ENCODE data around the gene CASZ1.

CASZ1 gene

DNA sequence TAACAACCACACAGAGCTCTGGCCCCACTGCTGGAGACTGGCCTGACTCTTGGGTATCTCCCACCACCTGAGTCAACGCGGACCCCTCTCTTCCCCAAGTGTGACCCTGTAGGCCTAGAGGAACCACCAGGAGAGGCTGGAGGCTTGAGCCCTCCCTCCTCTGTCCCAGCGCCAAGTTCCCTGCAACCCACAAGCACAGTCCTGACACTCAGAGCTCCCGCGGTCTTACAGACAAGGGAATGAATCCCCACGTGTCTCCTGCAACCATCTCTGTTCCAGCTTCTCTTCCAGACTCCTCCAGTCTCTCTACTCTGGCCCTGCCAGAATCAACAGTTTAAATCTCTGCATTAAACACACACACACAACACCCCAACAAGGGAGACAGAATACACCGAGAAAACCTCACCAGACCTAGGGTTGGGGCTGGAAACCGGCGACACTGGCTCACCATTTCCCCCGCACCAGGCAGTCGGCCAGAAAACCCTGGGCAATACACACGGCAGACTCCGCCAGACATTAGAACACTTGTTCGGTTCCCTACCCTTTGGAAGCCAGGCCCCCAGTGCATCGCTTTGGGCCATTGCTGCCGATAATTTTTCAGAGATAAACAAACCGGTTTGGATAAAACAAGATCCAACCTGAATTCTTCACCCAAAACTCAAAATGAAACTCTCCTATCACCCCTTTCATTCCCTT lies 21.7 kb downstream of the CASZ1 start:
- TF ChIP-seq EGR1 (IDR thresholded peaks at IDR 0.05) = no peak

DNA sequence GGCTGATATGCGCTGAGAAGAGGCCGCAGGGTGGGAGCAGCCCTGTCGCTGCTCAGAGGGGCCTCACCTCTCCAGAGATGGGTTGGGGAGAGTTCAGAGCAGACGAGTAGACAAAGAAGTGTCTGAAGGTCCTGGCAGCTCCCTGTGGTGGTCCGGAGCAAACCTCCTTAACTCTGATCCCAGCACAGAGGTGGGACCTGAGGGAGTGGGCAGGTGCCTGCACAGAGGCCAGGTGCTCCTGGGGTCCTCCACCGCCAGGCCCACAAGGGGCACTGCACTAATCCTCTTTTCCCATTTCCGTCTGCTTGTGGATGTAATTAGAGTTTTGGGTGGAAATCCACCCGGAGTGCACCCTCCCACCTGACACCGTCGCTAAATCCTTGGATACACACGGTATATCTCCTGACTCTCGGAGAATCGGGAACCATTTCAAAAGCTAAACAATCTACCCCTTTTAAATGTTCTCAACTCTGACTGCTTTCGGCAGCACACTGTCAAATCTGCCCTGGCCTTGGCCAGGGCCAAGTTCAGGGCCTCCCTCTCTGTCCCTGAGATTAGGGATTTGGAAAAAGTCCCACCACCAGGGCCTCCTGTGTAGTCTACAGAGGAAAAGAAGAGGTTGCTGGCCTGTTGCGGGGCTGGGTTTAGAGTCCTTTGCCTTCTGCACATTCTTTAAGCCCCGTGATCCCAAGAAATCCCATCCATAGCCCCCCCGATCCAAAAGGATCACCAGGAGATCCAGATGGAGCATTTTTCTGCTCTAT lies 22.4 kb downstream of the CASZ1 start:
- no peak for TF ChIP-seq NFIC (IDR thresholded peaks at IDR 0.05)
- no peak for TF ChIP-seq ZBTB7A (IDR thresholded peaks at IDR 0.05; ENCODE audit: low read depth)
- no peak for TF ChIP-seq MAX (IDR thresholded peaks at IDR 0.05)
- no peak for TF ChIP-seq YY1 (IDR thresholded peaks at IDR 0.05; ENCODE audit: low read depth)
- TF ChIP-seq USF1 (IDR thresholded peaks at IDR 0.05) = no peak
- no peak for TF ChIP-seq RAD21 (IDR thresholded peaks at IDR 0.05; ENCODE audit: low read depth)
- TF ChIP-seq CEBPB (IDR thresholded peaks at IDR 0.05) = no peak
- no peak for TF ChIP-seq TAF1 (IDR thresholded peaks at IDR 0.05; ENCODE audit: low read depth)
- no peak for TF ChIP-seq TCF12 (IDR thresholded peaks at IDR 0.05; ENCODE audit: low read depth)
- TF ChIP-seq, protein P1, sequence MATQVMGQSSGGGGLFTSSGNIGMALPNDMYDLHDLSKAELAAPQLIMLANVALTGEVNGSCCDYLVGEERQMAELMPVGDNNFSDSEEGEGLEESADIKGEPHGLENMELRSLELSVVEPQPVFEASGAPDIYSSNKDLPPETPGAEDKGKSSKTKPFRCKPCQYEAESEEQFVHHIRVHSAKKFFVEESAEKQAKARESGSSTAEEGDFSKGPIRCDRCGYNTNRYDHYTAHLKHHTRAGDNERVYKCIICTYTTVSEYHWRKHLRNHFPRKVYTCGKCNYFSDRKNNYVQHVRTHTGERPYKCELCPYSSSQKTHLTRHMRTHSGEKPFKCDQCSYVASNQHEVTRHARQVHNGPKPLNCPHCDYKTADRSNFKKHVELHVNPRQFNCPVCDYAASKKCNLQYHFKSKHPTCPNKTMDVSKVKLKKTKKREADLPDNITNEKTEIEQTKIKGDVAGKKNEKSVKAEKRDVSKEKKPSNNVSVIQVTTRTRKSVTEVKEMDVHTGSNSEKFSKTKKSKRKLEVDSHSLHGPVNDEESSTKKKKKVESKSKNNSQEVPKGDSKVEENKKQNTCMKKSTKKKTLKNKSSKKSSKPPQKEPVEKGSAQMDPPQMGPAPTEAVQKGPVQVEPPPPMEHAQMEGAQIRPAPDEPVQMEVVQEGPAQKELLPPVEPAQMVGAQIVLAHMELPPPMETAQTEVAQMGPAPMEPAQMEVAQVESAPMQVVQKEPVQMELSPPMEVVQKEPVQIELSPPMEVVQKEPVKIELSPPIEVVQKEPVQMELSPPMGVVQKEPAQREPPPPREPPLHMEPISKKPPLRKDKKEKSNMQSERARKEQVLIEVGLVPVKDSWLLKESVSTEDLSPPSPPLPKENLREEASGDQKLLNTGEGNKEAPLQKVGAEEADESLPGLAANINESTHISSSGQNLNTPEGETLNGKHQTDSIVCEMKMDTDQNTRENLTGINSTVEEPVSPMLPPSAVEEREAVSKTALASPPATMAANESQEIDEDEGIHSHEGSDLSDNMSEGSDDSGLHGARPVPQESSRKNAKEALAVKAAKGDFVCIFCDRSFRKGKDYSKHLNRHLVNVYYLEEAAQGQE (IDR thresholded peaks at IDR 0.05; ENCODE audit: low read depth) = no peak
- TF ChIP-seq EP300 (IDR thresholded peaks at IDR 0.05; ENCODE audit: borderline replicate concordance) = no peak

DNA sequence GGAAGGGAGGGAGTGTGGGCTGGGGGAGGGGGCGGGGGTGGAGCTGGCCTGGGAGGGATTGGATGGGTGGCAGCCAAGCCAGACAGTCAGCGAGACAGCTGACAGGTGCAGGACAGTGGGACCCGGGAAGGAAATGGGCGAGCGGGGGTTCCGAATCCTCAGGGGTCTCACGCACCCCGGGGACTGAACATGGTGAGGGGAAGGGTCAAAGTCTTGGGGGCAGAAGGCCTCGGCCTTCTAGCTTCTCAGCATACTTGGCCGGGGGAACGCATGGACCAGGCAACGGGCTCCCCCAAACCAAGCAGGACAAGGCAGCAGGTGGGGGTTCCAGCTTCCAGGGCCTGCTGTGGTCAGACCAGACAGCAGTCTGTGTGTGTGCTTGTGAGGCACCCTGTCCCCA lies 23.1 kb downstream of the CASZ1 start:
- no peak for TF ChIP-seq FOXM1 (IDR thresholded peaks at IDR 0.05; ENCODE audit: borderline replicate concordance, low read depth)
- TF ChIP-seq ZBTB7A (IDR thresholded peaks at IDR 0.05; ENCODE audit: low read depth) = no peak
- TF ChIP-seq EP300 (IDR thresholded peaks at IDR 0.05; ENCODE audit: borderline replicate concordance) = no peak
- TF ChIP-seq NFIC (IDR thresholded peaks at IDR 0.05) = no peak
- TF ChIP-seq CREB1 (IDR thresholded peaks at IDR 0.05; ENCODE audit: low read depth) = no peak
- TF ChIP-seq TCF12 (IDR thresholded peaks at IDR 0.05; ENCODE audit: low read depth) = no peak
- no peak for TF ChIP-seq YY1 (IDR thresholded peaks at IDR 0.05; ENCODE audit: low read depth)
- no peak for TF ChIP-seq EGR1 (IDR thresholded peaks at IDR 0.05)
- no peak for TF ChIP-seq CEBPB (IDR thresholded peaks at IDR 0.05)

- TF ChIP-seq FOXM1 (IDR thresholded peaks at IDR 0.05; ENCODE audit: borderline replicate concordance, low read depth) = no peak
- TF ChIP-seq TEAD4 (IDR thresholded peaks at IDR 0.05) = no peak
- TF ChIP-seq RAD21 (IDR thresholded peaks at IDR 0.05; ENCODE audit: low read depth) = no peak
- no peak for TF ChIP-seq EP300 (IDR thresholded peaks at IDR 0.05; ENCODE audit: borderline replicate concordance)
- TF ChIP-seq EGR1 (IDR thresholded peaks at IDR 0.05) = no peak
- no peak for TF ChIP-seq CEBPB (IDR thresholded peaks at IDR 0.05)
- TF ChIP-seq YY1 (IDR thresholded peaks at IDR 0.05; ENCODE audit: low read depth) = no peak
- no peak for TF ChIP-seq TCF12 (IDR thresholded peaks at IDR 0.05; ENCODE audit: low read depth)
- TF ChIP-seq CREB1 (IDR thresholded peaks at IDR 0.05; ENCODE audit: low read depth) = no peak
- no peak for TF ChIP-seq USF1 (IDR thresholded peaks at IDR 0.05)
- TF ChIP-seq NFIC (IDR thresholded peaks at IDR 0.05) = no peak
- no peak for TF ChIP-seq TAF1 (IDR thresholded peaks at IDR 0.05; ENCODE audit: low read depth)
- no peak for TF ChIP-seq MAX (IDR thresholded peaks at IDR 0.05)
- TF ChIP-seq ZBTB7A (IDR thresholded peaks at IDR 0.05; ENCODE audit: low read depth) = no peak
- TF ChIP-seq, protein P1 (IDR thresholded peaks at IDR 0.05; ENCODE audit: low read depth) = no peak
These were observed 23.7 kb downstream of the CASZ1 start for GRCh38 chr1:10772711-10773110.

DNA sequence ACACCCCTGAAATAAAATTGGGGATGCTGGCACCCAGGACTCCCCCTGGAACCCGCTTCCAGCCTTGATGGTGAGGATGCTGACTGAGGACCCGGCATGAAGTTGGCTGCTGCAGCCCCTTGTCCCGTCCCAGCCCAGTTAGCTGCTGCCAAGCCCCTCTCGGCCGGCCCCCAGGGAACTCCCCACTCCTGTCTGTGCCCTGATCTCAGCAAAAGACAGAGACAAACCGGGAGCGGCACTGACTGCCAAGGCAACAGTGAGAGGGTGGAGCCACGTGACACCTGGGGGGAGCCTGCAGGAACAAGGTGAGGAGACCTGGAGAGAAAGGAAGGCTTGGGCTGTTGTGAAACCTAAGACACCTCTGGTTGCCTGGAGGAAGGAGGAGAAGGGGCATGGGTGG lies 24.7 kb downstream of the CASZ1 start:
- TF ChIP-seq USF1 (IDR thresholded peaks at IDR 0.05) (peak; percentile 80), YY1 (IDR thresholded peaks at IDR 0.05; ENCODE audit: low read depth) (no peak)

Data from Ishikawa (cell line).